Stimulated activated naive CD8-positive, alpha-beta T cell treated with anti-CD3 and anti-CD28 coated beads, Interleukin-15, amount 100 ng/mL, for 72 hours (primary cell): ENCODE data around the gene EMP2.
A peak's percentile ranks its signal among the peaks of the same experiment; 100 is the strongest.
"Not testable (repeated sequence)": the region's sequence is repeated elsewhere in the genome, so short reads cannot be mapped to it uniquely, and the experiment has no call there.

Source experiments
- ATAC-seq: fragments of 150-1000 bp; cut with Tn5 transposase; 2 replicates; pipeline ENCODE4 v1.10.0; 2021; ENCODE audit warnings: mild to moderate bottlenecking, moderate library complexity
- DNase-seq, 2 donors: peaks; one replicate each; pipeline ENCODE4 v3.0.0; 2021 to 2022
- H3K27ac Mint-ChIP-seq, 2 donors: one replicate each; pipeline ENCODE4 v1.8.0; 2022; ENCODE audit warnings: mild to moderate bottlenecking in 2 of 2, mixed read lengths in 2 of 2, moderate library complexity in 2 of 2
- H3K27me3 Mint-ChIP-seq: one replicate; pipeline ENCODE4 v1.8.0; 2022; ENCODE audit warnings: mixed read lengths
- H3K4me1 Mint-ChIP-seq: one replicate; pipeline ENCODE4 v1.8.0; 2022; ENCODE audit warnings: mild to moderate bottlenecking, mixed read lengths
- H3K4me3 Mint-ChIP-seq, 2 donors: one replicate each; pipeline ENCODE4 v1.8.0; 2022; ENCODE audit warnings: mild to moderate bottlenecking in 2 of 2, mixed read lengths in 2 of 2, moderate library complexity in 1 of 2
- H3K9me3 Mint-ChIP-seq, 2 donors: one replicate each; pipeline ENCODE4 v1.8.0; 2022; ENCODE audit warnings: mixed read lengths in 2 of 2

EMP2 gene

GRCh38 chr16:10552998-10553491, 27.4 kb downstream of the EMP2 start:
- ATAC-seq: peak; percentile 99
- Mint-ChIP-seq H3K27ac (peak overlapping the region; percentile 55 to 79), H3K4me3 (peak overlapping the region; percentile 84 to 90), H3K4me1 (peaks cover 13% of the 10 kb centered on the region), H3K9me3 (peaks cover 13 to 14% of the 10 kb centered on the region in 2 donors), H3K27me3 (peaks cover 7% of the 10 kb centered on the region)
- DNase-seq: peak; percentile 61 to 71

- peaks cover 13% of the 10 kb centered on the region for H3K4me1 Mint-ChIP-seq
Observed at GRCh38 chr16:10552281-10552680, 28.1 kb downstream of the EMP2 start.

GRCh38 chr16:10551881-10552280, 28.5 kb downstream of the EMP2 start:
- Mint-ChIP-seq H3K4me1 (peaks cover 13% of the 10 kb centered on the region), H3K9me3 (peaks cover 16 to 21% of the 10 kb centered on the region in 2 donors), H3K4me3 (no peak overlapping the region), H3K27me3 (peaks cover 7% of the 10 kb centered on the region), H3K27ac (no peak overlapping the region)
- DNase-seq (no peak), ATAC-seq (no peak)

More at GRCh38 chr16:10552281-10552680, 28.1 kb downstream of the EMP2 start:
- Mint-ChIP-seq H3K27ac (no peak overlapping the region), H3K4me3 (peak overlapping the region in 1 of 2 donors; percentile 84), H3K9me3 (peaks cover 16 to 19% of the 10 kb centered on the region in 2 donors), H3K27me3 (peaks cover 7% of the 10 kb centered on the region)
- ATAC-seq (no peak), DNase-seq (no peak)

GRCh38 chr16:10548404-10548803, 32.0 kb downstream of the EMP2 start:
- DNase-seq (no peak), ATAC-seq (no peak)
- H3K4me1 Mint-ChIP-seq: peaks cover 10% of the 10 kb centered on the region
- H3K27me3 Mint-ChIP-seq: peaks cover 14% of the 10 kb centered on the region
- peaks cover 11 to 21% of the 10 kb centered on the region in 2 donors for H3K9me3 Mint-ChIP-seq
- H3K4me3 Mint-ChIP-seq: no peak overlapping the region
- H3K27ac Mint-ChIP-seq: no peak overlapping the region

GRCh38 chr16:10547708-10548107, 32.7 kb downstream of the EMP2 start:
- Mint-ChIP-seq H3K9me3 (peaks cover 11 to 21% of the 10 kb centered on the region in 2 donors), H3K27ac (no peak overlapping the region), H3K4me3 (no peak overlapping the region), H3K27me3 (peaks cover 14% of the 10 kb centered on the region), H3K4me1 (peaks cover 4% of the 10 kb centered on the region)
- ATAC-seq: no peak
- DNase-seq: no peak

- no peaks in the 10 kb centered on the region for H3K4me1 Mint-ChIP-seq
- no peak for ATAC-seq
Observed at GRCh38 chr16:10543231-10543977, 37.0 kb downstream of the EMP2 start.

GRCh38 chr16:10541366-10541765, 39.0 kb downstream of the EMP2 start:
- no peaks in the 10 kb centered on the region for H3K9me3 Mint-ChIP-seq
- H3K4me3 Mint-ChIP-seq: no peak overlapping the region
- peaks cover 5% of the 10 kb centered on the region for H3K27me3 Mint-ChIP-seq
- H3K27ac Mint-ChIP-seq: no peak overlapping the region
- no peak for DNase-seq
- peaks cover 4% of the 10 kb centered on the region for H3K4me1 Mint-ChIP-seq
- ATAC-seq: no peak

More at GRCh38 chr16:10543231-10543977, 37.0 kb downstream of the EMP2 start:
- DNase-seq: no peak
- peaks cover 5 to 12% of the 10 kb centered on the region in 2 donors for H3K9me3 Mint-ChIP-seq
- peaks cover 6% of the 10 kb centered on the region for H3K27me3 Mint-ChIP-seq
- peak overlapping the region in 1 of 2 donors; percentile 30 for H3K27ac Mint-ChIP-seq
- H3K4me3 Mint-ChIP-seq: no peak overlapping the region

- no peak for DNase-seq
- no peak overlapping the region for H3K4me3 Mint-ChIP-seq
- no peak for ATAC-seq
- peaks cover 7% of the 10 kb centered on the region for H3K4me1 Mint-ChIP-seq
- no peaks in the 10 kb centered on the region for H3K9me3 Mint-ChIP-seq
- no peaks in the 10 kb centered on the region for H3K27me3 Mint-ChIP-seq
- no peak overlapping the region for H3K27ac Mint-ChIP-seq
Observed at GRCh38 chr16:10539793-10540192, 40.6 kb downstream of the EMP2 start.

- H3K4me1 Mint-ChIP-seq: peaks cover 7% of the 10 kb centered on the region
- DNase-seq (no peak), ATAC-seq (no peak)
- no peak overlapping the region for H3K4me3 Mint-ChIP-seq
- H3K27ac Mint-ChIP-seq: peak overlapping the region in 1 of 2 donors; percentile 92
- no peaks in the 10 kb centered on the region for H3K9me3 Mint-ChIP-seq
- no peaks in the 10 kb centered on the region for H3K27me3 Mint-ChIP-seq
Observed at GRCh38 chr16:10539236-10539635, 41.2 kb downstream of the EMP2 start.

- DNase-seq: no peak
Observed at GRCh38 chr16:10538583-10538982, 41.8 kb downstream of the EMP2 start.

GRCh38 chr16:10537946-10538345, 42.5 kb downstream of the EMP2 start:
- DNase-seq: no peak
- Mint-ChIP-seq H3K9me3 (no peaks in the 10 kb centered on the region), H3K4me1 (peaks cover 7% of the 10 kb centered on the region), H3K4me3 (no peak overlapping the region), H3K27ac (no peak overlapping the region), H3K27me3 (no peaks in the 10 kb centered on the region)
- ATAC-seq: no peak

More at GRCh38 chr16:10538583-10538982, 41.8 kb downstream of the EMP2 start:
- H3K27me3 Mint-ChIP-seq: no peaks in the 10 kb centered on the region
- ATAC-seq: no peak
- H3K4me1 Mint-ChIP-seq: peaks cover 7% of the 10 kb centered on the region
- H3K9me3 Mint-ChIP-seq: no peaks in the 10 kb centered on the region
- H3K4me3 Mint-ChIP-seq: no peak overlapping the region
- no peak overlapping the region for H3K27ac Mint-ChIP-seq

- Mint-ChIP-seq H3K27me3 (no peaks in the 10 kb centered on the region), H3K27ac (peak overlapping the region in 1 of 2 donors; percentile 80), H3K4me1 (peaks cover 7% of the 10 kb centered on the region), H3K4me3 (no peak overlapping the region), H3K9me3 (no peaks in the 10 kb centered on the region)
- DNase-seq (no peak), ATAC-seq (no peak)
Observed at GRCh38 chr16:10536814-10537389, 43.5 kb downstream of the EMP2 start.

- H3K27me3 Mint-ChIP-seq, H3K9me3 Mint-ChIP-seq, H3K4me1 Mint-ChIP-seq, ATAC-seq, DNase-seq, H3K4me3 Mint-ChIP-seq: not testable (repeated sequence)
- H3K27ac Mint-ChIP-seq: peak overlapping the region in 1 of 2 donors; percentile 80
Observed at GRCh38 chr16:10536328-10536727, 44.1 kb downstream of the EMP2 start.

- ATAC-seq: no peak
- H3K4me1 Mint-ChIP-seq: peaks cover 7% of the 10 kb centered on the region
- H3K27me3 Mint-ChIP-seq: no peaks in the 10 kb centered on the region
- no peaks in the 10 kb centered on the region for H3K9me3 Mint-ChIP-seq
- no peak overlapping the region for H3K27ac Mint-ChIP-seq
- H3K4me3 Mint-ChIP-seq: no peak overlapping the region
- DNase-seq: no peak
Observed at GRCh38 chr16:10535461-10535860, 44.9 kb downstream of the EMP2 start.

GRCh38 chr16:10534748-10535147, 45.6 kb downstream of the EMP2 start:
- no peak for ATAC-seq
- H3K27ac Mint-ChIP-seq: no peak overlapping the region
- no peaks in the 10 kb centered on the region for H3K27me3 Mint-ChIP-seq
- H3K4me3 Mint-ChIP-seq: no peak overlapping the region
- no peak for DNase-seq
- H3K9me3 Mint-ChIP-seq: no peaks in the 10 kb centered on the region
- H3K4me1 Mint-ChIP-seq: peaks cover 7% of the 10 kb centered on the region

- not testable (repeated sequence) for H3K27ac Mint-ChIP-seq, H3K27me3 Mint-ChIP-seq, ATAC-seq, H3K4me1 Mint-ChIP-seq, H3K9me3 Mint-ChIP-seq, H3K4me3 Mint-ChIP-seq, DNase-seq
Observed at GRCh38 chr16:10533612-10534011, 46.8 kb downstream of the EMP2 start.
